ENCODE data around the gene TRABD2A. TPM values are rescaled to one million over a fixed set of nuclear protein-coding genes. Genes with fewer than 3 reads are reported as not detected.

The TRABD2A gene
- total and polyA plus RNA-seq, 9 of the 15 experiments (the other 6 are each of a cell fraction or from before 2014, with no cell fraction given): 0.07 to 0.45 (median 0.25) TPM

GRCh38 chr2:84827978-84828575 is 52.8 kb downstream of the TRABD2A start (continued):
- TF ChIP-seq HINFP (tag; conservative IDR thresholded peaks at IDR 0.05; ENCODE audit: low read depth) (no peak), ZNF592 (IDR thresholded peaks at IDR 0.05) (no peak), RNF219 (CRISPR knock-in tag; IDR thresholded peaks at IDR 0.05) (no peak), ZNF57 (CRISPR knock-in tag; IDR thresholded peaks at IDR 0.05) (no peak), MTF1 (CRISPR knock-in tag; IDR thresholded peaks at IDR 0.05; ENCODE audit: borderline replicate concordance) (no peak), E2F8 (IDR thresholded peaks at IDR 0.05; ENCODE audit: low read depth, partially characterized antibody) (no peak), IFI16 (CRISPR knock-in tag; IDR thresholded peaks at IDR 0.05) (no peak), ZBTB49 (CRISPR knock-in tag; IDR thresholded peaks at IDR 0.05; ENCODE audit: borderline replicate concordance) (no peak), FOXA1 (IDR thresholded peaks at IDR 0.05; ENCODE audit: borderline replicate concordance) (no peak), ESRRA (IDR thresholded peaks at IDR 0.05; ENCODE audit: borderline replicate concordance, low read depth) (no peak), ZNF583 (CRISPR knock-in tag; IDR thresholded peaks at IDR 0.05) (no peak), ZNF444 (CRISPR knock-in tag; IDR thresholded peaks at IDR 0.05) (no peak), ZNF695 (CRISPR knock-in tag; IDR thresholded peaks at IDR 0.05) (no peak)
